Left lung (tissue), 10 donors: ENCODE data around the gene SPATA9. TPM values are rescaled to one million over a fixed set of nuclear protein-coding genes. Genes with fewer than 3 reads are reported as not detected.
A peak's percentile ranks its signal among the peaks of the same experiment; 100 is the strongest.

Source experiments
- ATAC-seq: fragments of 200-7000 bp; cut with Tn5 transposase; one replicate; pipeline ENCODE4 v1.9.1; 2020; ENCODE audit warnings: moderate library complexity
- DNase-seq, 4 donors: peaks; one replicate each; pipeline ENCODE4 v3.0.0-alpha.2; 2013 to 2020
- H3K27ac ChIP-seq, 2 donors: fragments of 200-600 bp; sonication (generic) in 1 of 2; one replicate each; pipeline versions ENCODE4 v1.5.0 to v1.8.0; 2020 to 2021
- H3K27me3 ChIP-seq, 2 donors: fragments of 200-600 bp; sonication (generic) in 1 of 2; one replicate each; pipeline versions ENCODE4 v1.5.0 to v1.8.0; 2020 to 2021
- H3K36me3 ChIP-seq, 2 donors: fragments of 200-600 bp; sonication (generic) in 1 of 2; one replicate each; pipeline versions ENCODE4 v1.5.0 to v1.8.0; 2020 to 2021
- H3K4me1 ChIP-seq, 2 donors: fragments of 200-600 bp; one replicate each; pipeline ENCODE4 v1.8.0; 2021
- H3K4me3 ChIP-seq, 2 donors: fragments of 200-600 bp; sonication (generic) in 1 of 2; one replicate each; pipeline versions ENCODE4 v1.5.0 to v1.8.0; 2020 to 2021; ENCODE audit warnings: mild to moderate bottlenecking in 1 of 2
- H3K9me3 ChIP-seq, 2 donors: fragments of 200-600 bp; sonication (generic) in 1 of 2; one replicate each; pipeline versions ENCODE4 v1.5.0 to v1.8.0; 2020 to 2021
- CTCF ChIP-seq, 2 donors: fragments of 200-600 bp; sonication (generic) in 1 of 2; IDR thresholded peaks; one replicate each; pipeline versions ENCODE4 v1.5.0 to v1.8.0; 2021; ENCODE audit warnings: antibody characterized with exemption in 2 of 2
- intact Hi-C, 2 donors: fragments of 100-400 bp; cut with DNase I; formaldehyde crosslinking; loops; one replicate each; pipeline versions ENCODE4 v1.11.2 to v1.14.2; 2022
- polyA plus RNA-seq, 6 donors: library from polyadenylated mRNA; unstranded; fragments of 120-200 nt; gene quantifications; one replicate each; pipeline ENCODE4 v1.2.1, GENCODE V29; 2013; ENCODE audit not compliant: insufficient read length in 6 of 6
- total RNA-seq, 2 donors: library from RNA; stranded (reverse); fragmentation: NEBNext Ultra II Directional; extraction: Animal tissue kit (Norgen Biotek cat#: 25700); gene quantifications; one replicate each; pipeline ENCODE4 v1.2.1, GENCODE V29; 2021
- donor health status: DM: no; HTN: yes; CAD: no.
- donor health status: DM: no; HTN: no; CAD: no.

The SPATA9 gene
- total and polyA plus RNA-seq, 8 donors: 0.31 to 2.3 (median 1.3) TPM

GRCh38 chr5:95670568-95670967 lies 12.2 kb downstream of the SPATA9 start:
- intact Hi-C loops: no loop called here
- ATAC-seq: no peak

GRCh38 chr5:95669985-95670384 lies 12.8 kb downstream of the SPATA9 start:
- no peak for TF ChIP-seq CTCF (IDR thresholded peaks at IDR 0.05)
- Histone ChIP-seq H3K4me3 (no peak overlapping the region), H3K9me3 (no peaks in the 10 kb centered on the region), H3K4me1 (peaks cover 0 to 4% of the 10 kb centered on the region in 2 donors), H3K36me3 (no peaks in the 10 kb centered on the region), H3K27ac (no peak overlapping the region), H3K27me3 (no peaks in the 10 kb centered on the region)
- intact Hi-C loops: loop anchor here in 1 of 2 donors (5.0 kb wide), 1 partner anchor 172 kb away; no protein-coding TSS in a partner anchor
- ATAC-seq (no peak), DNase-seq (no peak)

More at GRCh38 chr5:95670568-95670967, 12.2 kb downstream of the SPATA9 start:
- H3K27me3 ChIP-seq: no peaks in the 10 kb centered on the region
- TF ChIP-seq CTCF (IDR thresholded peaks at IDR 0.05): no peak
- no peak for DNase-seq
- H3K27ac ChIP-seq: no peak overlapping the region
- H3K4me3 ChIP-seq: no peak overlapping the region
- no peaks in the 10 kb centered on the region for H3K36me3 ChIP-seq
- H3K4me1 ChIP-seq: peaks cover 0 to 4% of the 10 kb centered on the region in 2 donors
- H3K9me3 ChIP-seq: no peaks in the 10 kb centered on the region

GRCh38 chr5:95669540-95669939 lies 13.3 kb downstream of the SPATA9 start:
- H3K27me3 ChIP-seq: no peaks in the 10 kb centered on the region
- no peaks in the 10 kb centered on the region for H3K9me3 ChIP-seq
- H3K4me3 ChIP-seq: no peak overlapping the region
- peaks cover 2 to 4% of the 10 kb centered on the region in 2 donors for H3K4me1 ChIP-seq
- no peak overlapping the region for H3K27ac ChIP-seq
- H3K36me3 ChIP-seq: no peaks in the 10 kb centered on the region
- intact Hi-C loops: loop anchor here in 1 of 2 donors (5.0 kb wide), 1 partner anchor 173 kb away; no protein-coding TSS in a partner anchor
- no peak for TF ChIP-seq CTCF (IDR thresholded peaks at IDR 0.05)
- ATAC-seq (peak; percentile 68), DNase-seq (peak in 1 of 4 donors; percentile 64)

- TF ChIP-seq CTCF (IDR thresholded peaks at IDR 0.05): no peak
- no peaks in the 10 kb centered on the region for H3K36me3 ChIP-seq
- H3K9me3 ChIP-seq: no peaks in the 10 kb centered on the region
- intact Hi-C loops: loop anchor here in 1 of 2 donors (5.0 kb wide), 1 partner anchor 174 kb away; no protein-coding TSS in a partner anchor
- DNase-seq: no peak
- H3K27ac ChIP-seq: no peak overlapping the region
- peaks cover 4 to 5% of the 10 kb centered on the region in 2 donors for H3K4me1 ChIP-seq
- H3K4me3 ChIP-seq: no peak overlapping the region
- no peak for ATAC-seq
- no peaks in the 10 kb centered on the region for H3K27me3 ChIP-seq
These were observed 14.1 kb downstream of the SPATA9 start for GRCh38 chr5:95668728-95669127.

GRCh38 chr5:95668216-95668615 lies 14.6 kb downstream of the SPATA9 start:
- no peak for TF ChIP-seq CTCF (IDR thresholded peaks at IDR 0.05)
- DNase-seq (no peak), ATAC-seq (no peak)
- Histone ChIP-seq H3K36me3 (no peaks in the 10 kb centered on the region), H3K9me3 (no peaks in the 10 kb centered on the region), H3K27me3 (no peaks in the 10 kb centered on the region), H3K27ac (no peak overlapping the region), H3K4me3 (no peak overlapping the region), H3K4me1 (peaks cover 4 to 5% of the 10 kb centered on the region in 2 donors)
- intact Hi-C loops: loop anchor here in 1 of 2 donors (5.0 kb wide), 1 partner anchor 174 kb away; no protein-coding TSS in a partner anchor
